Activated naive CD8-positive, alpha-beta T cell treated with anti-CD3 and anti-CD28 coated beads, Interleukin-2, amount 50 U/mL, for 16 hours (primary cell): ENCODE measurements around the gene MS4A12.
"Not testable (repeated sequence)": the region's sequence is repeated elsewhere in the genome, so short reads cannot be mapped to it uniquely, and the experiment has no call there.

ENCODE experiments used
- DNase-seq: peaks from one replicate; pipeline ENCODE4 v3.0.0-alpha.2; 2020; ENCODE audit warnings: low read depth, low spot score

MS4A12 gene

DNA sequence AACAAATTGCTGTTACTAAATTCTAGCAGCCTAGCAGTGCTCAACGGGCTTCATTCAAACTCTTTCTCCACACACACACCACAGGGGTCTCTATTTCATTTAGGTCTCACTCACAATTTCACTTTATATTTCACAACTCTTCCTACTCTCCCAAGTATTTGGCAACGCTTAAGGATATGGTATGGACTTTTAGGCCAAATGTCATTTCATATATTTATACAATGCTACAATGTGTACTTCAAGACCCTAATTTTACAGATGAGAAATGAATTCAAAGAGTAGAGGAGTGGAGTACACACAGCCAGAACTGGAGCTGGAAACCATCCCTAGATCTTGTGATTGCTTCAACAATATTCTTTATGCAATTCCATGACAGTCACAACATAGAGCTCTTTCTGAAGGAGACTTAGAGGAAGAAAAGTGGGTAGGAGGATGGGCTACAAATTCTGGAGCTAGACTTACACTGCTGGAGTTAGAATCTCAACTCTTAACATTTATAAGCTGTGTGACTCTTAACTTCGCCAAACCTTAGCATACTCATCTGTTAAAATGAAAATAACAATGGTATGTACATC lies 20.2 kb downstream of the MS4A12 start:
- no peak for DNase-seq

DNA sequence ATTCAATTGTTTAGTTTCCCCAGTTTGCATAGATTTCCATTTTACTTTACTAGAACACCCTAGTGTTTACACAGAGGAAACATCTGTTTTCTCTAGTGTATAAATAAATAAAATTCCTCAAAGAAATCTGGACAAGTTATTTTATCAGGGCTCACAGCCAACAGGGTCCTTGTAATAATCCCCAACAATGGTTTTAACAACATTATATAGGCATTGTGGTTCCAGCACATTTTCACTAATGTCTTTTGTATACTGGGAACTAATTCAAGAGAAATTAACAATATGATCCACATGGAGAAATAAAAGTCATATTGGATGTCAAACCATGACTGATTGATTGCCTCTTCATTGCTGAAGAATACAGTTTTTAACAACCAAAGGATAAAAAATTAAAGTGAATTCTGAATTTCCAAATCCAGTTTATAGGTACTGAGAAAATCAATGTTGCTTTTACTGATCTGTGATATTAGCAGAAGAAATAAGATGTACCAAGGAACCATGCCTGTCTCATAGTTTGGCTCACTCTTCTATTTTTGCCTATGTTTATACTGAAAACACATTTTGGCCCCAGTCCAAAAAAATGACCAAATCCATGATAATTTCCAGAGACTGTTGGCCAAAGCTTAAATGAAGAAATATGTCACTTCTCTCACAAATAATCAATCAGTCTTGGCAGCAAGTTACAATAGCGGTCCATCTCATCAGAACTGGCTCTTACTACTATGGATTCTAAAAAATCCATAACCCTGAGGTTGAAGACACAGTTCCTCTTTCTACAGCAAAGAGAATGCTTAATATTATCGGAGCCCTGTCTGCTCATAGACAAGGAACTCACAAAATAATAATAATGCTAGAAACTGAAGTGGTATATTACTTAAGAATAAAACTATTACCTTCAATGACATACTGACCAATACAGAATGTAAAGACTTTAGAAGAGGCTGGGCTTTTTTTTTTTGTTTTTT lies 21.2 kb downstream of the MS4A12 start:
- no peak for DNase-seq

DNA sequence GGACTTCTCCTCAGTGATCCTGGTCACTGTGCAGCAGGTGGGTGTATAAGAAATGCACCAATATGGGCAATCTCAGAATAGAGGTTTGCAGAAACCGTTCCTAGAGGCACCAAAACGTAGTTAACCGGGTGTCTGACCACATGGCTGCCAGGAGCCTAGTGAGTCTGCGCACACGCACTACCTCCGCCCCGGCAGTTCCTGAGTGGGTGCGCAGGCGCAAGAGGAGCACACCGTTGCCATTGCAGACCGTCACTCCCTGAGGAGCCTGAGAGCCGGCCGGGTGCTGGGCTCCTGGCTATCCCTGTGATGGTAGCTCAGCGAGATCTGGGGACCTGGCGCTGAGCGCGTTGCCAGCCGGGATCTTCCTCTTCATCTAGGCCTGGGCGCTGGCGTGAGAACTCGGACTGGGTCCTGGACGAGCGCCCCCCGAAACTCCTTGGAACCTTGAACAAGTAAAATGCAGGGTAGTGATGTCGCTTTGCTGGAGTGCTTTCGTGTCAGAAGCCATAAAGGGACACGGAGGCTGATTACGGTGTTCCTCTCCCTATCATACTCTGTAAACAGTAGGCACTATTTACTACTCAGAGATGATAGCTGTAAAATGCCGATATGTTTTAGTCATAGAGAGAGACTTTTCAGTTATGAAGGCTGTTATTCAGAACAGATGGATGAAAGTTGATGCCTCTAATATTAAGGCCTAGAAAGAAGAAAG lies 22.7 kb downstream of the MS4A12 start, which contains the start of gene MS4A13:
TSS of gene MS4A13 (plus strand) at position 249 of the 712 bp plus-strand sequence. CDS start 2,692 bp downstream, outside the sequence.
- no peak for DNase-seq

DNA sequence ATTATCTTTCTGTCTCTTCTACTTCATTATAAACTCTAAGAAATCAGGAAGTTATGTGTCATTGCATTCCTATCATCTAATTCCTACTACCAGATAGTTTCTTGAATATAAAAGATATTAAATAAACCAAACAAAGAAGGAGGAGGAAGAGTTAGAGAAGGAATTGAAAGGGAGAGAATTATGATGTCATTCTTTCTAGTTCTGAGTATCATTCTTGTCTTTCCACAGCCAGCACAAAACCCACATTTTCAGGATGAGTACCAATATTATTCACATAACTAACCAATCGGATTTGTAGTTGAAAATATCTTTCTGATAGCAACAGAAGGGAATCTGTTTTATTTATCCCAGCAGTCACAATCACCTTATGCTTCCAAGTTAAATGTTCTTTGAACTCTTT lies 35.9 kb downstream of the MS4A12 start:
- DNase-seq = no peak

DNA sequence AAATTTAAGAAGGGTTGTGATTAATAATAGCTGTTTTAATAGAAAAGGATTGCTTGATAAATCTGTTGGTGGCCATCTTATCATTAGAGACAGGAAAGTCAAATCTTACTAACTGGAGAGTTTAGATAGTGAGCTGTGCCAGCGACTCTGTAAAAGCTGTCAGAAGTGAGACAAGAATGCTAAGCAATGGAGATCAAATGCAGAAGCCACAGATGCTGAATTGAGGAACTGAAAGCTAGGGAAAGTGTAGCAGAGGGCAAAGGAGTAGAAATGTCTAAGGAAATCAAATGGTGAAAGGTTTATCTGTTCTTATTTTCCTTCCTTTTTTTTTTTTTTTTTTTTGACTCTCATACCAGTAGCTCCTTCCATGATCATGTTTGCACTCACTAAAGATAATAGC lies 36.4 kb downstream of the MS4A12 start:
- DNase-seq = no peak

DNA sequence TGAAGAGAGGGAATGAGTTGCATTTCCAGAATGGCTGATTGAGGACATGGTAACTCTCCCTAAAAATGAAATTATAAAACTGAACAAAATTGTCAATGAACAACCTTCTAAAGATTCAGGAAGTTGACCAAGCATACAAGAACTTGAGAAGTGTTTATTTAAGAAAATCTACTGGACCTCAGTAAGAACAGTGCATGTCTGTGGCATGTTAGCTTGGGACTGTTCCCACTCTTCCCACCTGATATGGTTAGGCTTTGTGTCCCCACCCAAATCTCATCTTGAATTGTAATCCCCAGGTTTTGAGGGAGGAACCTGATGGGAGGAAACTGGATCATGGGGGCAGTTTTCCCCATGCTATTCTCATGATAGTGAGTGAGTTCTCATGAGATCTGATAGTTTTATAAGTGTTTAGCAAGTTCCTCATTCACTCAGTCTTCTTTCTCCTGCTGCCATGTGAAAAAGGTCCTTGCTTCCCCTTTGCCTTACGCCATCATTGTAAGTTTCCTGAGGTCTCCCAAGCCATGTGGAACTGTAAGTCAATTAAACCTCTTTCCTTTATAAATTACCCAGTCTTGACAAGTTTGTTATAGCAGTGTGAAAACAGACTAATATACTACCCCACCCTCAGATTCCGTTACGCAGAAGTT lies 38.0 kb downstream of the MS4A12 start:
- DNase-seq = no peak

DNA sequence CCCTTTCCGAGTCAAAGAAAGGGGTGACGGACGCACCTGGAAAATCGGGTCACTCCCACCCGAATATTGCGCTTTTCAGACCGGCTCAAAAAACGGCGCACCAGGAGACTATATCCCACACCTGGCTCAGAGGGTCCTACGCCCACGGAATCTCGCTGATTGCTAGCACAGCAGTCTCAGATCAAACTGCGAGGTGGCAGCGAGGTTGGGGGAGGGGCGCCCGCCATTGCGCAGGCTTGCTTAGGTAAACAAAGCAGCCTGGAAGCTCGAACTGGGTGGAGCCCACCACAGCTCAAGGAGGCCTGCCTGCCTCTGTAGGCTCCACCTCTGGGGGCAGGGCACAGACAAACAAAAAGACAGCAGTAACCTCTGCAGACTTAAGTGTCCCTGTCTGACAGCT lies 39.8 kb downstream of the MS4A12 start:
- not testable (repeated sequence) for DNase-seq

DNA sequence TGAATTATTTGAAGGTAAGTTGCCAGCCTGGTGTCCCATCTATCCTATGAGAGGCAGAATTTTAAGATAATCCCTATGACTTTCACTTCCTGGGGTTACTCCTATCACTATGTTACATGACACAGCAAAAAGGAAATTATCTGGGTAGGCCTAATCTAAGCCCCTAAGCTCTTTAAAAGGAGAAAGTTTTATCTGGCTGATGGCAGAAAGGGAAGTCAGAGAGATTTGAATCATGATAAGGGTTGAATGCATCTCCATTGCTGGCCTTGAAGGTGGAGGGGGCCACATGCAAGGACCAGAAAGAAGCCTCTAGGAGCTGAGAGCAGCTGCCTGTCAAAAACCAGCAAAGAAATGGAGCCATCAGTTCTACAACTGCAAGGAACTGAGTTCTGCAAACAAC lies 46.0 kb downstream of the MS4A12 start:
- not testable (repeated sequence) for DNase-seq

DNA sequence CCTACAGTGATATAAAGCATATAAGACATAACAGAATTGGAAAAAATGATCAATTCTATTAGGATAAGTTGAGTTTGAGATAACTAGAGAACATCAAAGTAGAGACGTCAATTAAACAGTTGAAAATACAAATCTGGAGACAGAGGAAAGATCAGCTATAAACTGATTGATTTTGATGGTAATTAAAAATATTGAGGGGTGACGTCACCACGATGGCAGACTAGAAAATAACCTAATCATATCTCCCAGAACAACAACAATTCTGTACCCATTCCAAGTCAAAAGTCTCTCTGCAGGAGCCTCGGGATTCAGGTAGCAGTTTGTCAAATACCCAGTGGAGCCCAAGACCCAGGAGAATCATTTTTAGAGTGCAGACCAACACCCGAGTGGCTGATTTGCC lies 51.5 kb downstream of the MS4A12 start:
- DNase-seq = no peak
